Measurements from ENCODE around the gene HTR3D.
"Not testable (repeated sequence)": the region's sequence is repeated elsewhere in the genome, so short reads cannot be mapped to it uniquely, and the experiment has no call there.

Gene HTR3D

GRCh38 chr3:184008161-184008560, 23.4 kb upstream of the HTR3D start:
- no peaks in the 10 kb centered on the region for H3K27me3 Mint-ChIP-seq
- no peak for ATAC-seq
- no peaks in the 10 kb centered on the region for H3K9me3 Mint-ChIP-seq
- peaks cover 19% of the 10 kb centered on the region for H3K4me1 Mint-ChIP-seq
- DNase-seq: no peak
- H3K27ac Mint-ChIP-seq: no peak overlapping the region
- H3K4me3 Mint-ChIP-seq: no peak overlapping the region

GRCh38 chr3:184011230-184011876, 20.2 kb upstream of the HTR3D start:
- H3K27me3 Mint-ChIP-seq: no peaks in the 10 kb centered on the region
- no peak overlapping the region for H3K27ac Mint-ChIP-seq
- ATAC-seq: no peak
- no peak for DNase-seq
- H3K4me3 Mint-ChIP-seq: no peak overlapping the region
- peaks cover 23% of the 10 kb centered on the region for H3K4me1 Mint-ChIP-seq
- no peaks in the 10 kb centered on the region for H3K9me3 Mint-ChIP-seq

GRCh38 chr3:184011937-184012889, 19.3 kb upstream of the HTR3D start:
- ATAC-seq (no peak), DNase-seq (no peak)
- Mint-ChIP-seq H3K4me1 (peaks cover 23% of the 10 kb centered on the region), H3K9me3 (no peaks in the 10 kb centered on the region), H3K27me3 (no peaks in the 10 kb centered on the region), H3K27ac (no peak overlapping the region), H3K4me3 (no peak overlapping the region)

- Mint-ChIP-seq H3K27me3 (peaks cover 11% of the 10 kb centered on the region), H3K4me1 (peaks cover 34% of the 10 kb centered on the region), H3K4me3 (peak overlapping the region in 1 of 2 donors; percentile 92), H3K9me3 (no peaks in the 10 kb centered on the region), H3K27ac (no peak overlapping the region)
- no peak for DNase-seq
- ATAC-seq: no peak
These were observed 16.0 kb upstream of the HTR3D start for GRCh38 chr3:184015381-184016019.

GRCh38 chr3:184016169-184016570, 15.4 kb upstream of the HTR3D start:
- ATAC-seq: no peak
- H3K27ac Mint-ChIP-seq: peak overlapping the region in 1 of 2 donors; percentile 65

GRCh38 chr3:184016811-184017671, 14.5 kb upstream of the HTR3D start:
- Mint-ChIP-seq H3K27ac (peak overlapping the region; percentile 84 to 96), H3K4me1 (peaks cover 34% of the 10 kb centered on the region), H3K9me3 (no peaks in the 10 kb centered on the region), H3K27me3 (peaks cover 20% of the 10 kb centered on the region), H3K4me3 (peak overlapping the region; percentile 92 to 99)
- DNase-seq: peak; percentile 51 to 69
- ATAC-seq: peak; percentile 82

More at GRCh38 chr3:184016169-184016570, 15.4 kb upstream of the HTR3D start:
- Mint-ChIP-seq H3K9me3 (no peaks in the 10 kb centered on the region), H3K4me3 (peak overlapping the region; percentile 17 to 92), H3K4me1 (peaks cover 34% of the 10 kb centered on the region), H3K27me3 (peaks cover 14% of the 10 kb centered on the region)
- no peak for DNase-seq

GRCh38 chr3:184017672-184018423, 13.7 kb upstream of the HTR3D start, which contains the start of gene ABCC5:
Gene ABCC5, minus strand, starts transcription at chr3:184017884. Its CDS starts 3,492 bp downstream, at chr3:184014392.
- Mint-ChIP-seq H3K27ac (peak within 1 kb of the TSS; percentile 84 to 96), H3K27me3 (peaks cover 20% of the 10 kb centered on the region), H3K4me3 (peak within 1 kb of the TSS; percentile 92 to 99), H3K4me1 (peaks cover 34% of the 10 kb centered on the region), H3K9me3 (no peaks in the 10 kb centered on the region)
- ATAC-seq: peak; percentile 93
- peak; percentile 73 to 81 for DNase-seq

GRCh38 chr3:184018424-184018973, 13.0 kb upstream of the HTR3D start:
- no peak for DNase-seq
- Mint-ChIP-seq H3K4me1 (peaks cover 34% of the 10 kb centered on the region), H3K9me3 (no peaks in the 10 kb centered on the region), H3K27ac (peak overlapping the region in 1 of 2 donors; percentile 84), H3K27me3 (peaks cover 26% of the 10 kb centered on the region), H3K4me3 (peak overlapping the region; percentile 92 to 99)
- no peak for ATAC-seq

GRCh38 chr3:184022323-184022722, 9.2 kb upstream of the HTR3D start:
- ATAC-seq: no peak
- no peak for DNase-seq

GRCh38 chr3:184025256-184025655, 6.3 kb upstream of the HTR3D start:
- not testable (repeated sequence) for DNase-seq, H3K9me3 Mint-ChIP-seq, H3K4me3 Mint-ChIP-seq, H3K27ac Mint-ChIP-seq, ATAC-seq, H3K4me1 Mint-ChIP-seq
- peaks cover 16% of the 10 kb centered on the region for H3K27me3 Mint-ChIP-seq

More at GRCh38 chr3:184022323-184022722, 9.2 kb upstream of the HTR3D start:
- Mint-ChIP-seq H3K4me3 (peak overlapping the region in 1 of 2 donors; percentile 8), H3K27ac (no peak overlapping the region), H3K9me3 (no peaks in the 10 kb centered on the region), H3K27me3 (peaks cover 27% of the 10 kb centered on the region), H3K4me1 (peaks cover 13% of the 10 kb centered on the region)

- not testable (repeated sequence) for H3K4me3 Mint-ChIP-seq, H3K9me3 Mint-ChIP-seq, H3K4me1 Mint-ChIP-seq, H3K27ac Mint-ChIP-seq, ATAC-seq, H3K27me3 Mint-ChIP-seq, DNase-seq
These were observed 3.2 kb upstream of the HTR3D start for GRCh38 chr3:184028275-184028890.

- Mint-ChIP-seq H3K4me1 (no peaks in the 10 kb centered on the region), H3K4me3 (no peak overlapping the region)
- no peak for DNase-seq
These were observed 2.1 kb upstream of the HTR3D start for GRCh38 chr3:184029443-184029842.

GRCh38 chr3:184030536-184030935, 1.0 kb upstream of the HTR3D start:
- no peak overlapping the region for H3K27ac Mint-ChIP-seq
- DNase-seq (no peak), ATAC-seq (no peak)

More at GRCh38 chr3:184029443-184029842, 2.1 kb upstream of the HTR3D start:
- H3K27me3 Mint-ChIP-seq: peaks cover 14% of the 10 kb centered on the region
- H3K9me3 Mint-ChIP-seq: no peaks in the 10 kb centered on the region
- ATAC-seq: no peak
- no peak overlapping the region for H3K27ac Mint-ChIP-seq

More at GRCh38 chr3:184030536-184030935, 1.0 kb upstream of the HTR3D start:
- no peaks in the 10 kb centered on the region for H3K4me1 Mint-ChIP-seq
- H3K4me3 Mint-ChIP-seq: no peak overlapping the region
- H3K9me3 Mint-ChIP-seq: no peaks in the 10 kb centered on the region
- H3K27me3 Mint-ChIP-seq: peaks cover 15% of the 10 kb centered on the region

Data from stimulated activated naive CD8-positive, alpha-beta T cell treated with anti-CD3 and anti-CD28 coated beads, Interleukin-15, amount 100 ng/mL, for 72 hours (primary cell).